COLO829 (cell line): ENCODE results near the gene ZNF722.
"Not testable (repeated sequence)": the region's sequence is repeated elsewhere in the genome, so short reads cannot be mapped to it uniquely, and the experiment has no call there.

ENCODE experiments used
- DNase-seq: peaks from one replicate; pipeline ENCODE4 v3.0.0; 2012; ENCODE audit warnings: low spot score

ZNF722 gene

GRCh38 chr7:63998549-63998948, at the start of gene ZNF722:
TSS of gene ZNF722 (plus strand) at chr7:63998849. CDS start at chr7:63998962, 113 bp downstream.
- no peak for DNase-seq

- DNase-seq: no peak
These were observed 45.5 kb upstream of the ZNF722 start for GRCh38 chr7:63953181-63953580.

GRCh38 chr7:63968629-63969028, 30.0 kb upstream of the ZNF722 start:
- no peak for DNase-seq

- not testable (repeated sequence) for DNase-seq
These were observed 16.8 kb downstream of the ZNF722 start for GRCh38 chr7:64015496-64015895.

GRCh38 chr7:64035388-64035787, 36.7 kb downstream of the ZNF722 start:
- no peak for DNase-seq

- DNase-seq: no peak
These were observed 38.4 kb downstream of the ZNF722 start for GRCh38 chr7:64037095-64037494.

- DNase-seq: no peak
These were observed 46.8 kb downstream of the ZNF722 start, which contains the start of gene ZNF727 for GRCh38 chr7:64045301-64046040. TSS of gene ZNF727 (plus strand) at chr7:64045434. CDS start at chr7:64045622, 188 bp downstream.

- DNase-seq: no peak
These were observed 47.4 kb downstream of the ZNF722 start for GRCh38 chr7:64046041-64046389.
